IPS-15b (cell line): ENCODE measurements around the gene ROBO1.

Experiments
- H3K27me3 ChIP-seq: one replicate; pipeline ENCODE4 v1.6.1; 2013; ENCODE audit warnings: low read length; ENCODE audit not compliant: control insufficient read depth, insufficient read depth
- H3K36me3 ChIP-seq: one replicate; pipeline ENCODE4 v1.6.1; 2013; ENCODE audit warnings: low read length; ENCODE audit not compliant: control insufficient read depth, insufficient read depth
- H3K4me1 ChIP-seq: one replicate; pipeline ENCODE4 v1.6.1; 2013; ENCODE audit warnings: mild to moderate bottlenecking, low read length; ENCODE audit not compliant: control insufficient read depth, insufficient read depth
- H3K4me3 ChIP-seq: one replicate; pipeline ENCODE4 v1.5.1; 2013; ENCODE audit warnings: low read depth, low read length
- H3K9ac ChIP-seq: one replicate; pipeline ENCODE4 v1.6.1; 2013; ENCODE audit warnings: low read depth, mild to moderate bottlenecking, low read length
- H3K9me3 ChIP-seq: one replicate; pipeline ENCODE4 v1.6.1; 2013; ENCODE audit warnings: mild to moderate bottlenecking, low read length; ENCODE audit not compliant: control insufficient read depth, insufficient read depth

Gene ROBO1

DNA sequence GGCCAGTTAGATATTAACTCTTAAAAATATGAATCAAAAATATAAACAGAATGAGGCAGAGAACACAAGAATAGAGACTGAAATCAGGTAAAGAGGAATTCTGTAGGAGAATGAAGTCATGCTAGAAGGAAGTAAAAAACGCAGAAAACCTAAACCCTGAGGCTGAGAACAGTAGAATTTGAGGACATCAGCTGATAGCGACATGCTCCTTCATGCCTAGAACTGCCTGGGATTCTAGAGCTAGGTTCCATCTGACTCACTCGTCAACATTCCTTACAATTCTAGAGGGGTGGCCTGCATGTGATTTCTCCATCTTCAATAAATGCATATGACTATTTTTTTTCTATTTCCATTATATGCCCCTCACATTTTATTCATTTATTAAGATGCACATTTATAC is 343.0 kb downstream of the ROBO1 start:
- Histone ChIP-seq H3K4me1 (no peaks in the 10 kb centered on the region), H3K27me3 (no peaks in the 10 kb centered on the region), H3K4me3 (no peak overlapping the region), H3K9ac (no peak overlapping the region), H3K36me3 (no peaks in the 10 kb centered on the region), H3K9me3 (no peaks in the 10 kb centered on the region)

DNA sequence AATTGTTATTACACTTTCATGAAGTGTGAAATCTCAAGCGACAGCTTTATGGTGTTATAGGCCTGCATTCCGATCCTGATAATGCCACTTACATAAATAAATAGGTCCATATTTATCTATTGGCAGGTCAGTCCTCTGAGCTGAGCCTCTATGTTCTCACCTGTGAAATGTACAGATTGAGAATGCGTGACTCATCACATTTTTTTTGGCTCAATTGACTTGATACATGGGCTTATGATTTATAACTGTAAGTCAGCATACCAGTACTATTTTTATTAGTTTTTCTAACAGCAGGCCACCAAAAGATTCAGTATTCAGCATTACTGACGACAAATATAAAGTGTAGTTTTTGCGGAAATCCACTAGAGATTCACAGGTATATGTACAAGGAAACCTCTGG is 344.4 kb downstream of the ROBO1 start:
- H3K27me3 ChIP-seq = no peaks in the 10 kb centered on the region
- H3K9ac ChIP-seq = no peak overlapping the region
- no peaks in the 10 kb centered on the region for H3K9me3 ChIP-seq
- no peaks in the 10 kb centered on the region for H3K4me1 ChIP-seq
- no peaks in the 10 kb centered on the region for H3K36me3 ChIP-seq
- H3K4me3 ChIP-seq = no peak overlapping the region

GRCh38 chr3:79421273-79421672 is 346.5 kb downstream of the ROBO1 start:
- Histone ChIP-seq H3K27me3 (no peaks in the 10 kb centered on the region), H3K9ac (no peak overlapping the region), H3K9me3 (no peaks in the 10 kb centered on the region), H3K36me3 (no peaks in the 10 kb centered on the region), H3K4me3 (no peak overlapping the region), H3K4me1 (no peaks in the 10 kb centered on the region)

DNA sequence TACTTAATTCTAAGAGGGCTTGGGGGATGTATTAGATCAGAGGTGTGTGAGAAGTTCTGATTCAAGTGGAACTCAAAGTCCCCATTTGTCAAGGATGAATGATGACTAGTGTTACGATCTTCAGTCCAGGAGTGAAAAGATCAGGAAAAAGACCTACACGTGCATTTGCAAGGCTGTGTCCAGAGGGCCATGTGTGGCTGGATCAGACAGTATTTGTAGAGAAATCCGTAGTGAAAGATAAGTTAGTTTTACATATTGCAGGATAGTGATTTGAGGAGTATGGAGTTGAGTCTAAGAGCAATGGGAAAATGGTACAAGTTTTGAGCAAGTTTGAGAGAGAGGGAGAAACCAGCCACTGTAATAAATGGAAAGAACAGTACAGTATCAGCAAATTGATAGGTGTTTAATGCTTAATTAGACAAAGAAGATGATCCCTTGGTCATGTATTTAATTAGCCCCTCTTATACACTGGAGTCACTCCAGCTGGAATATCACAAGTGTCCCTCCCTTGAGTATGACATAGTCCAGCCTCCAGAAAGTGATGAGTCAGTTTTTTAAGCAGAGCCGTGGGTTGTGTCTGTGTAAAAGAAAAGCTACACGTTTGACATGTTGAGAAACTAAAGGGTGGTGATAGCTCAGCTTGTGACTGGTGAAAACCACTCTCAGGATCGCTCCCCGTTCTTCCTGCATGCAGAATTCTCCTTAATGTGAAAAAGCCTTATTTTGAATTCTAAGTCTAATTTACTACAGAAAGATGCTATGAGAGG is 348.8 kb downstream of the ROBO1 start:
- Histone ChIP-seq H3K4me1 (no peaks in the 10 kb centered on the region), H3K9ac (no peak overlapping the region), H3K27me3 (no peaks in the 10 kb centered on the region), H3K4me3 (no peak overlapping the region), H3K36me3 (no peaks in the 10 kb centered on the region), H3K9me3 (no peaks in the 10 kb centered on the region)

DNA sequence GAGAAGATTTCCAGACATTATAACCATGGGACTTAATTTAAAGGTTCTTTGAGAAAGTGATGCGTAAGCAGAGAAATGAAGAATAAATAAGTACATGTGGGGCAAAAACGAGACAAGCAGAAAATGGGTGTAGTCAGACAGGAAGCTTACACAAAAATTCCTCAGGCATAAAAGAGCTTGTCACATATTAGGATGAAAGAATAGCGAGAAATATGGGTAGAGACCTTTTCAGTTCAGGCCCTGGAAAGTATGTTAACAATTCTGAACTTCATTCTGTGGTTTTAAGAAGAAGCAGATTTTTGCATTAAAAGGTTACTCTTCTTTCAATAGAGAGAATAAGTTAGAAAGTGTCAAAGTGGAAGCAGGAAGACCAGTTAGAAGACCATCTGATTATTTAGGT is 352.4 kb downstream of the ROBO1 start:
- Histone ChIP-seq H3K9ac (no peak overlapping the region), H3K36me3 (no peaks in the 10 kb centered on the region), H3K9me3 (no peaks in the 10 kb centered on the region), H3K4me1 (no peaks in the 10 kb centered on the region), H3K4me3 (no peak overlapping the region), H3K27me3 (no peaks in the 10 kb centered on the region)

- H3K9ac ChIP-seq = no peak overlapping the region
Observed at GRCh38 chr3:79414806-79415205, 353.0 kb downstream of the ROBO1 start.

GRCh38 chr3:79414035-79414434 is 353.8 kb downstream of the ROBO1 start:
- no peak overlapping the region for H3K4me3 ChIP-seq
- H3K9me3 ChIP-seq = no peaks in the 10 kb centered on the region
- H3K4me1 ChIP-seq = no peaks in the 10 kb centered on the region
- no peaks in the 10 kb centered on the region for H3K27me3 ChIP-seq
- H3K9ac ChIP-seq = no peak overlapping the region
- no peaks in the 10 kb centered on the region for H3K36me3 ChIP-seq

More at GRCh38 chr3:79414806-79415205, 353.0 kb downstream of the ROBO1 start:
- H3K4me3 ChIP-seq = no peak overlapping the region
- H3K27me3 ChIP-seq = no peaks in the 10 kb centered on the region
- no peaks in the 10 kb centered on the region for H3K4me1 ChIP-seq
- H3K36me3 ChIP-seq = no peaks in the 10 kb centered on the region
- no peaks in the 10 kb centered on the region for H3K9me3 ChIP-seq

DNA sequence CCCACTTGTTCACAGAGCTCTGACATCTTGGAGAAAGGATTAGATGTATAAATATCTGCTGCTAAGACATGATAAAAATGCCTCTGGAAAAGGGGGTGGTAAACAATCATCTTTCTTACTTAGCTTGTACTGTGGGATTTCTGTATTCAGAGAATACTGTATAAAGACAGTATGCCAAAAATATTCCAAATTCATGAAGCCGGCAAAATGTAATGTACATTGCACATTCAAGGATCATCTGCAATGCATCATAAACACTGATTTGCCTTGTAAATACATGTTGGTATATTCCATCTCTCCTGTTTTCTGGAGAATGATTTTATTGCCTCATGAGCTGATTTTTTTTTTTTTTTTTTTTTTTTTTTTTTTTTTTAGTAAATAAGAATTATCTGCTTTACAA is 355.3 kb downstream of the ROBO1 start:
- Histone ChIP-seq H3K4me1 (no peaks in the 10 kb centered on the region), H3K27me3 (no peaks in the 10 kb centered on the region), H3K9me3 (no peaks in the 10 kb centered on the region)

DNA sequence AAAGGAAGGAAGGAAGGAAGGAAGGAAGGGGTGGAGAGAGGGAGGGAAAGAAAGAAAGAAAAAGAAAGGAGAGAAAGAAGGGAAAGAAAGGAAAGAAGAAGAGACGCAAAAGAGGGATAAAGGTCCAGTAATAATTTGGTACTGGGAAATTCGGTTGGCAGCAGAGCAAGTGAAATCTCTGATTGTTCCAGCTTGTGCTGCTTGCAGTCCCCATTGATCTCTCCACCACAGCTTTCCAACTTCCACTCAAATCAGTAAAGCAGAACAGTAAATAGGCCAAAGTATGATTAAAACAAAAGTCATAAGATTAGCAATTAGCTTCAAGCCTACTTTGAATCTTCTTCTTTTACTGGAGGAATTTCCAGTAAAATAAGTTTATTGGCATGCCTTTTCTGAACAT is 357.2 kb downstream of the ROBO1 start:
- Histone ChIP-seq H3K4me1 (no peaks in the 10 kb centered on the region), H3K9ac (no peak overlapping the region), H3K4me3 (no peak overlapping the region), H3K36me3 (no peaks in the 10 kb centered on the region), H3K27me3 (no peaks in the 10 kb centered on the region), H3K9me3 (no peaks in the 10 kb centered on the region)

More for the DNA sequence above, 355.3 kb downstream of the ROBO1 start:
- Histone ChIP-seq H3K9ac (no peak overlapping the region), H3K36me3 (no peaks in the 10 kb centered on the region), H3K4me3 (no peak overlapping the region)

DNA sequence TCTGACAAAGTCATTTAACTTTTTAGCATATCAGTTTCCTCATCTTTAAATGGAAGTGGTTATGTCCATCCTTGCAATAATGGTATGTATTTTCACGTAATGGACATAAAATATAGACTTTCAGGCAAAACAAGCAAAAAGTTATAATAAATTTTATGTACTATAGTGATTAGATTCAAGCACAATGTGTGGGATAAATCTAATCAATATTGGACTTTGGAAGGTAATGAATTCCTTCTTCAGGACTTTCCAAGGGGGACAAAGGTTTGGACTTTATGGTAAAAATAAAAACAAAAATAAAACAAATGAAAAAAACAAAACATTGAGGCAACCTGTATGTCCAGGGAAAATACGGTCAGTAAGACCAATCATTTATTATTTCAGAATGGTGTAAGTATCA is 357.7 kb downstream of the ROBO1 start:
- H3K9me3 ChIP-seq = no peaks in the 10 kb centered on the region
- no peak overlapping the region for H3K4me3 ChIP-seq
- no peaks in the 10 kb centered on the region for H3K36me3 ChIP-seq
- no peaks in the 10 kb centered on the region for H3K27me3 ChIP-seq
- H3K9ac ChIP-seq = no peak overlapping the region
- H3K4me1 ChIP-seq = no peaks in the 10 kb centered on the region

GRCh38 chr3:79406175-79406574 is 361.6 kb downstream of the ROBO1 start:
- H3K36me3 ChIP-seq = no peaks in the 10 kb centered on the region
- no peaks in the 10 kb centered on the region for H3K4me1 ChIP-seq
- no peaks in the 10 kb centered on the region for H3K9me3 ChIP-seq
- H3K4me3 ChIP-seq = no peak overlapping the region
- no peaks in the 10 kb centered on the region for H3K27me3 ChIP-seq
- no peak overlapping the region for H3K9ac ChIP-seq

DNA sequence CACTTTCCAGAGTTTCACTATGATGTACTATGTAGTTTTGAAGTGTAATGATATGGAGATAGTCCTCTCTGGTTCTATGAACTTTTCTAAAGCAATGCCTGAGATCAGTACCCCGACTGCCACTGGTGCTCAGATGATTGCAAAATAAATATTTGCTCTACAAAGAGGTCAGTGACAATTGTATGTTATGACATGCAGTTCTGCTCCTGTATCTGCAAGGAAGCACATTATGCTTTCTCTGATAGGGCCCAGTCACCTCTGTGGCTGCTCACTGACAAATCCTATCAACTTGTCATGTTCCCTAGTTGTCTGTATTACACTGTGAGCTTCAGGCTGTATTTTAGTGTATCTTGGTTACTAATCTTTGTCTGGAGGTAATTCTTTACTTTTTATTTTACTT is 362.6 kb downstream of the ROBO1 start:
- no peaks in the 10 kb centered on the region for H3K9me3 ChIP-seq

More for the DNA sequence above, 362.6 kb downstream of the ROBO1 start:
- Histone ChIP-seq H3K4me1 (no peaks in the 10 kb centered on the region), H3K4me3 (no peak overlapping the region), H3K36me3 (no peaks in the 10 kb centered on the region), H3K9ac (no peak overlapping the region), H3K27me3 (no peaks in the 10 kb centered on the region)
